ENCODE results near the gene SSTR4.
"Not testable (repeated sequence)": the region's sequence is repeated elsewhere in the genome, so short reads cannot be mapped to it uniquely, and the experiment has no call there.

SSTR4 gene

GRCh38 chr20:23034721-23035671, at the start of gene SSTR4:
Gene SSTR4 (plus strand): TSS chr20:23035312. CDS start chr20:23035484, 172 bp downstream.
- FAIRE-seq, result no peak

- no peak for FAIRE-seq
These were observed 48.5 kb upstream of the SSTR4 start for GRCh38 chr20:22986601-22987000.

- FAIRE-seq, result not testable (repeated sequence)
These were observed 43.7 kb upstream of the SSTR4 start for GRCh38 chr20:22991424-22991823.

- no peak for FAIRE-seq
These were observed 41.3 kb upstream of the SSTR4 start for GRCh38 chr20:22993823-22994222.

GRCh38 chr20:22995923-22996322, 39.2 kb upstream of the SSTR4 start:
- FAIRE-seq, result no peak

- FAIRE-seq, result no peak
These were observed 36.6 kb upstream of the SSTR4 start for GRCh38 chr20:22998476-22998875.

GRCh38 chr20:22999756-23000155, 35.4 kb upstream of the SSTR4 start:
- no peak for FAIRE-seq

- FAIRE-seq, result no peak
These were observed 34.7 kb upstream of the SSTR4 start for GRCh38 chr20:23000232-23000947.

GRCh38 chr20:23002276-23002675, 32.8 kb upstream of the SSTR4 start:
- FAIRE-seq, result no peak

GRCh38 chr20:23003077-23003635, 32.0 kb upstream of the SSTR4 start:
- FAIRE-seq, result no peak

- FAIRE-seq, result no peak
These were observed 31.1 kb upstream of the SSTR4 start for GRCh38 chr20:23003881-23004460.

GRCh38 chr20:23005776-23006175, 29.3 kb upstream of the SSTR4 start:
- no peak for FAIRE-seq

GRCh38 chr20:23007462-23007861, 27.6 kb upstream of the SSTR4 start:
- no peak for FAIRE-seq

- no peak for FAIRE-seq
These were observed 27.0 kb upstream of the SSTR4 start for GRCh38 chr20:23007886-23008655.

- FAIRE-seq, result no peak
These were observed 26.4 kb upstream of the SSTR4 start for GRCh38 chr20:23008667-23009066.

GRCh38 chr20:23009636-23010035, 25.5 kb upstream of the SSTR4 start:
- no peak for FAIRE-seq

- FAIRE-seq, result no peak
These were observed 25.0 kb upstream of the SSTR4 start for GRCh38 chr20:23010096-23010495.

GRCh38 chr20:23011008-23011721, 23.9 kb upstream of the SSTR4 start:
- FAIRE-seq, result no peak

- FAIRE-seq, result no peak
These were observed 21.7 kb upstream of the SSTR4 start for GRCh38 chr20:23013429-23013828.

GRCh38 chr20:23017516-23017915, 17.6 kb upstream of the SSTR4 start:
- FAIRE-seq, result no peak

GRCh38 chr20:23018432-23018831, 16.7 kb upstream of the SSTR4 start:
- no peak for FAIRE-seq

GRCh38 chr20:23018941-23019340, 16.2 kb upstream of the SSTR4 start:
- FAIRE-seq, result no peak

Data from A204.1 (cell line).